A673 (cell line): Measurements from ENCODE around the gene ZNF335. TPM values are rescaled to one million over a fixed set of nuclear protein-coding genes. Genes with fewer than 3 reads are reported as not detected.
A peak's percentile ranks its signal among the peaks of the same experiment; 100 is the strongest.

Experiments used
- BruUV-seq: library from RNA; stranded (reverse); fragments of 400-500 nt; replicated peaks from 2 replicates; lab custom pipeline; 2021; lab: Mats Ljungman, UMichigan
- CTCF ChIA-PET: fragments of 300-600 bp; sonication (Branson Sonifier 250); formaldehyde crosslinking; loops from one replicate; lab custom pipeline; 2022; ENCODE audit warnings: antibody characterized with exemption; lab: Charles Lee
- POLR2A ChIA-PET: fragments of 300-600 bp; sonication (Branson Sonifier 250); formaldehyde crosslinking; loops from one replicate; lab custom pipeline; 2022; ENCODE audit warnings: antibody characterized with exemption; ENCODE audit not compliant: low non-redundant PET; lab: Charles Lee
- DNase-seq: peaks from one replicate; pipeline ENCODE4 v3.0.0-alpha.2; 2015; ENCODE audit warnings: low spot score
- H3K27ac ChIP-seq: fragments of 200-600 bp; sonication (generic); 2 replicates; pipeline ENCODE4 v1.5.1; 2016; ENCODE audit warnings: mixed run types, low read depth, mild to moderate bottlenecking, mixed read lengths, antibody characterized with exemption, low read length; ENCODE audit not compliant: poor library complexity, severe bottlenecking
- H3K27me3 ChIP-seq: fragments of 200-600 bp; sonication (generic); replicated peaks from 2 replicates; pipeline ENCODE4 v1.6.1; 2017; ENCODE audit warnings: mixed run types, low read depth, mild to moderate bottlenecking, mixed read lengths, antibody characterized with exemption, low read length; ENCODE audit not compliant: insufficient read depth, poor library complexity
- H3K36me3 ChIP-seq: fragments of 200-600 bp; sonication (generic); 2 replicates; pipeline ENCODE4 v1.6.1; 2016; ENCODE audit warnings: mixed run types, mild to moderate bottlenecking, mixed read lengths, antibody characterized with exemption, low read length; ENCODE audit not compliant: insufficient read depth, poor library complexity, severe bottlenecking
- H3K4me1 ChIP-seq: fragments of 200-600 bp; sonication (generic); 2 replicates; pipeline ENCODE4 v1.6.1; 2017; ENCODE audit warnings: mixed run types, mild to moderate bottlenecking, mixed read lengths, antibody characterized with exemption, low read length; ENCODE audit not compliant: insufficient read depth, poor library complexity, severe bottlenecking
- H3K4me3 ChIP-seq: fragments of 200-600 bp; sonication (generic); 2 replicates; pipeline ENCODE4 v1.5.1; 2016; ENCODE audit warnings: low read depth, mixed run types, mild to moderate bottlenecking, mixed read lengths, low read length; ENCODE audit not compliant: poor library complexity, severe bottlenecking
- H3K9me3 ChIP-seq: fragments of 200-600 bp; sonication (generic); 2 replicates; pipeline ENCODE4 v1.6.1; 2016; ENCODE audit warnings: mixed run types, low read depth, mild to moderate bottlenecking, mixed read lengths, antibody characterized with exemption, low read length; ENCODE audit not compliant: poor library complexity, severe bottlenecking
- CTCF ChIP-seq: fragments of 300-800, 200-600 bp; sonication (generic); conservative IDR thresholded peaks from 2 replicates; pipeline ENCODE4 v1.5.1; 2017; ENCODE audit warnings: low read depth, mild to moderate bottlenecking, antibody characterized with exemption, low read length, moderate library complexity, mixed read lengths
- EZH2 ChIP-seq: fragments of 200-600 bp; sonication (generic); IDR thresholded peaks from 2 replicates; pipeline ENCODE4 v1.6.1; 2017; ENCODE audit warnings: borderline replicate concordance, low read depth, mild to moderate bottlenecking, mixed read lengths, antibody characterized with exemption, low read length; ENCODE audit not compliant: poor library complexity, severe bottlenecking
- intact Hi-C: fragments of 100-400 bp; cut with micrococcal nuclease; formaldehyde crosslinking; loops from one replicate; pipeline ENCODE4 v1.10.0; 2022; ENCODE audit not compliant: unreplicated experiment
- total RNA-seq: library from RNA; stranded (reverse); gene quantifications from 2 replicates; pipeline ENCODE4 v1.2.3, GENCODE V29; 2021

The ZNF335 gene
- total RNA-seq, 1 experiment from 2014 or later = 31.9 TPM

GRCh38 chr20:45965169-45966002 lies 6.6 kb downstream of the ZNF335 start:
- peaks cover 6% of the 10 kb centered on the region for H3K4me1 ChIP-seq
- TF ChIP-seq EZH2 (no peak), CTCF (no peak)
- POLR2A ChIA-PET = interaction anchor here (0.7 kb wide), 1 partner anchor 104 kb away, joined by 3 read pairs; no protein-coding TSS in a partner anchor
- no peak overlapping the region for H3K27ac ChIP-seq
- no peak for DNase-seq
- no peak overlapping the region for H3K4me3 ChIP-seq
- no peaks in the 10 kb centered on the region for H3K9me3 ChIP-seq
- no peaks in the 10 kb centered on the region for H3K27me3 ChIP-seq
- CTCF ChIA-PET = interaction anchor here (0.5 to 0.6 kb wide), 2 partner anchors 23 to 253 kb away, joined by 3 to 5 read pairs; no protein-coding TSS in a partner anchor
- intact Hi-C loops = loop anchor here (10.0 kb wide), 1 partner anchor 71 kb away; the partner anchor contains the start of genes CTSA and NEURL2
- H3K36me3 ChIP-seq = peaks cover 85% of the 10 kb centered on the region
- no TSS peak for BruUV-seq

GRCh38 chr20:45964006-45964400 lies 8.0 kb downstream of the ZNF335 start:
- POLR2A ChIA-PET = interaction anchor here (0.7 kb wide), 1 partner anchor 59 kb away, joined by 3 read pairs; no protein-coding TSS in a partner anchor
- no peak overlapping the region for H3K4me3 ChIP-seq
- no peaks in the 10 kb centered on the region for H3K27me3 ChIP-seq
- DNase-seq = no peak
- no TSS peak for BruUV-seq
- intact Hi-C loops = loop anchor here (5.0 to 10.0 kb wide), 2 partner anchors 69 to 167 kb away; partner anchors contain the start of genes CTSA and NEURL2
- H3K36me3 ChIP-seq = peaks cover 94% of the 10 kb centered on the region
- no peak overlapping the region for H3K27ac ChIP-seq
- CTCF ChIA-PET = no interaction called here
- H3K9me3 ChIP-seq = no peaks in the 10 kb centered on the region
- H3K4me1 ChIP-seq = no peaks in the 10 kb centered on the region
- TF ChIP-seq CTCF = no peak
- TF ChIP-seq EZH2 = no peak

- H3K27me3 ChIP-seq = no peaks in the 10 kb centered on the region
- POLR2A ChIA-PET = interaction anchor here (0.7 kb wide), 1 partner anchor 58 kb away, joined by 3 read pairs; no protein-coding TSS in a partner anchor
- H3K36me3 ChIP-seq = peaks cover 94% of the 10 kb centered on the region
- BruUV-seq = no TSS peak
- H3K9me3 ChIP-seq = no peaks in the 10 kb centered on the region
- TF ChIP-seq EZH2 (no peak), CTCF (peak; percentile 39)
- no peaks in the 10 kb centered on the region for H3K4me1 ChIP-seq
- peak; percentile 54 for DNase-seq
- no peak overlapping the region for H3K4me3 ChIP-seq
- intact Hi-C loops = loop anchor here (5.0 to 10.0 kb wide), 2 partner anchors 69 to 166 kb away; partner anchors contain the start of genes CTSA and NEURL2
- H3K27ac ChIP-seq = no peak overlapping the region
- CTCF ChIA-PET = interaction anchor here (0.6 to 1.0 kb wide), 2 partner anchors 21 to 164 kb away, joined by 3 to 5 read pairs; no protein-coding TSS in a partner anchor
Observed at GRCh38 chr20:45963059-45964005, 8.7 kb downstream of the ZNF335 start.
